UCSD-AML1 (cell line): ENCODE measurements around the gene SRP54.
A peak's percentile ranks its signal among the peaks of the same experiment; 100 is the strongest.
"Not testable (repeated sequence)": the region's sequence is repeated elsewhere in the genome, so short reads cannot be mapped to it uniquely, and the experiment has no call there.

Experiments
- DNase-seq: peaks from one replicate; lab custom pipeline; 2025; ENCODE audit not compliant: unreplicated experiment; lab: John Stamatoyannopoulos, UW

SRP54 gene

GRCh38 chr14:35046048-35046750 lies 63.4 kb downstream of the SRP54 start, which contains the start of gene FAM177A1:
TSS of gene FAM177A1 (plus strand) at chr14:35046272. CDS start at chr14:35046464, 192 bp downstream.
- DNase-seq: peak; percentile 99

GRCh38 chr14:35046751-35047536 lies 64.2 kb downstream of the SRP54 start:
- DNase-seq: peak; percentile 77

- DNase-seq: no peak
Measured at GRCh38 chr14:35047976-35048513, 65.3 kb downstream of the SRP54 start.

- no peak for DNase-seq
Measured at GRCh38 chr14:35050652-35051051, 67.9 kb downstream of the SRP54 start.

GRCh38 chr14:35051796-35052195 lies 69.0 kb downstream of the SRP54 start:
- no peak for DNase-seq

- DNase-seq: no peak
Measured at GRCh38 chr14:35052637-35053036, 69.8 kb downstream of the SRP54 start.

- DNase-seq: not testable (repeated sequence)
Measured at GRCh38 chr14:35061113-35061791, 78.5 kb downstream of the SRP54 start.

- DNase-seq: not testable (repeated sequence)
Measured at GRCh38 chr14:35065731-35066130, 82.9 kb downstream of the SRP54 start.

- DNase-seq: no peak
Measured at GRCh38 chr14:35068238-35069012, 85.6 kb downstream of the SRP54 start.

GRCh38 chr14:35072226-35072625 lies 89.4 kb downstream of the SRP54 start:
- DNase-seq: no peak

GRCh38 chr14:35073486-35073885 lies 90.7 kb downstream of the SRP54 start:
- DNase-seq: no peak

- no peak for DNase-seq
Measured at GRCh38 chr14:35078082-35078481, 95.3 kb downstream of the SRP54 start.
